H1 (cell line): ENCODE results near the gene DDX59. TPM values are rescaled to one million over a fixed set of nuclear protein-coding genes. Genes with fewer than 3 reads are reported as not detected.

ENCODE experiments used
- CEBPB ChIP-seq: IDR thresholded peaks from 2 replicates; pipeline ENCODE4 v1.6.1; 2012; ENCODE audit warnings: low read depth, low read length
- RAD21 ChIP-seq, 2 experiments: IDR thresholded peaks in 1 of 2; conservative IDR thresholded peaks in 1 of 2; 2 replicates each; pipeline ENCODE4 v1.6.1; 2011; ENCODE audit warnings: low read depth in 2 of 2, low read length in 2 of 2, improper control_type of control experiment in 1 of 2, inconsistent platforms in 1 of 2, mild to moderate bottlenecking in 1 of 2, moderate library complexity in 1 of 2
- TAF7 ChIP-seq: optimal IDR thresholded peaks from 2 replicates; pipeline ENCODE3; 2011; ENCODE audit warnings: low read depth, mild to moderate bottlenecking, inconsistent platforms, low read length, moderate library complexity, borderline replicate concordance
- YY1 ChIP-seq: IDR thresholded peaks from 2 replicates; pipeline ENCODE4 v1.6.1; 2011; ENCODE audit warnings: low read depth, mild to moderate bottlenecking, low read length
- polyA plus RNA-seq, 7 experiments: library from polyadenylated mRNA; depleted of rRNA in 3 of 7; stranded (reverse) in 5 of 7; unstranded in 2 of 7; fragments of >200 nt in 5 of 7; fragments of 200-250 nt in 2 of 7; gene quantifications; 1 replicate in 5 of 7; 2 replicates in 1 of 7; 4 replicates in 1 of 7; pipeline versions ENCODE4 v1.2.1 to v1.2.3, GENCODE V29; 2011 to 2013; ENCODE audit warnings: missing spikeins in 2 of 7, mixed read lengths in 2 of 7
- total RNA-seq: library from RNA; stranded (reverse); fragmentation: NEBNext Ultra II Directional; extraction: Animal tissue kit (Norgen Biotek cat#: 25700); gene quantifications from 2 replicates; pipeline ENCODE4 v1.2.1, GENCODE V29; 2021
- TF ChIP-seq, protein P1 (sequence below): fragments of 300-600 bp; sonication (generic); IDR thresholded peaks from 2 replicates; pipeline ENCODE4 v1.7.1; 2012; ENCODE audit warnings: low read length, moderate library complexity, mild to moderate bottlenecking, inconsistent platforms; ENCODE audit not compliant: insufficient replicate concordance

The DDX59 gene
- total and polyA plus RNA-seq, 2 of the 8 experiments (the other 6 are each of a cell fraction or from before 2014, with no cell fraction given), result 8.3 to 19.4 TPM

DNA sequence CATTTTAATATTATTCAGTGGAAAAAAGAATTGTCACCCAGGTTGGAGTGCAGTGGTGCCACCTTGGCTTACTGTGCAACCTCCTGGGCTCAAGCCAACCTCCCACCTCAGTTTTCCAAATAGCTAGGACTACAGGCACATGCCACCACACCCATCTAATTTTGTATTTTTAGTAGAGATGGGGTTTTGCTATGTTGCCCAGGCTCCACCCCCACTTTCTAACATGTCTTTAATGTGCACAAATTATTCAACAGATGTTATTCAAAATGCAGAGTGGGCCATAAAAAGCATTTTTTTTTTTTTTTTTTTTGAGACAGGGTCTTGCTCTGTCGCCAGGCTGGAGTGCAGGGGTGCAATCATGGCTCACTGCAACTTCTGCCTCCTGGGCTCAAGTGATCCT is 17.3 kb downstream of the DDX59 start (continued):
- TF ChIP-seq YY1, result no peak
- TF ChIP-seq, protein P1, sequence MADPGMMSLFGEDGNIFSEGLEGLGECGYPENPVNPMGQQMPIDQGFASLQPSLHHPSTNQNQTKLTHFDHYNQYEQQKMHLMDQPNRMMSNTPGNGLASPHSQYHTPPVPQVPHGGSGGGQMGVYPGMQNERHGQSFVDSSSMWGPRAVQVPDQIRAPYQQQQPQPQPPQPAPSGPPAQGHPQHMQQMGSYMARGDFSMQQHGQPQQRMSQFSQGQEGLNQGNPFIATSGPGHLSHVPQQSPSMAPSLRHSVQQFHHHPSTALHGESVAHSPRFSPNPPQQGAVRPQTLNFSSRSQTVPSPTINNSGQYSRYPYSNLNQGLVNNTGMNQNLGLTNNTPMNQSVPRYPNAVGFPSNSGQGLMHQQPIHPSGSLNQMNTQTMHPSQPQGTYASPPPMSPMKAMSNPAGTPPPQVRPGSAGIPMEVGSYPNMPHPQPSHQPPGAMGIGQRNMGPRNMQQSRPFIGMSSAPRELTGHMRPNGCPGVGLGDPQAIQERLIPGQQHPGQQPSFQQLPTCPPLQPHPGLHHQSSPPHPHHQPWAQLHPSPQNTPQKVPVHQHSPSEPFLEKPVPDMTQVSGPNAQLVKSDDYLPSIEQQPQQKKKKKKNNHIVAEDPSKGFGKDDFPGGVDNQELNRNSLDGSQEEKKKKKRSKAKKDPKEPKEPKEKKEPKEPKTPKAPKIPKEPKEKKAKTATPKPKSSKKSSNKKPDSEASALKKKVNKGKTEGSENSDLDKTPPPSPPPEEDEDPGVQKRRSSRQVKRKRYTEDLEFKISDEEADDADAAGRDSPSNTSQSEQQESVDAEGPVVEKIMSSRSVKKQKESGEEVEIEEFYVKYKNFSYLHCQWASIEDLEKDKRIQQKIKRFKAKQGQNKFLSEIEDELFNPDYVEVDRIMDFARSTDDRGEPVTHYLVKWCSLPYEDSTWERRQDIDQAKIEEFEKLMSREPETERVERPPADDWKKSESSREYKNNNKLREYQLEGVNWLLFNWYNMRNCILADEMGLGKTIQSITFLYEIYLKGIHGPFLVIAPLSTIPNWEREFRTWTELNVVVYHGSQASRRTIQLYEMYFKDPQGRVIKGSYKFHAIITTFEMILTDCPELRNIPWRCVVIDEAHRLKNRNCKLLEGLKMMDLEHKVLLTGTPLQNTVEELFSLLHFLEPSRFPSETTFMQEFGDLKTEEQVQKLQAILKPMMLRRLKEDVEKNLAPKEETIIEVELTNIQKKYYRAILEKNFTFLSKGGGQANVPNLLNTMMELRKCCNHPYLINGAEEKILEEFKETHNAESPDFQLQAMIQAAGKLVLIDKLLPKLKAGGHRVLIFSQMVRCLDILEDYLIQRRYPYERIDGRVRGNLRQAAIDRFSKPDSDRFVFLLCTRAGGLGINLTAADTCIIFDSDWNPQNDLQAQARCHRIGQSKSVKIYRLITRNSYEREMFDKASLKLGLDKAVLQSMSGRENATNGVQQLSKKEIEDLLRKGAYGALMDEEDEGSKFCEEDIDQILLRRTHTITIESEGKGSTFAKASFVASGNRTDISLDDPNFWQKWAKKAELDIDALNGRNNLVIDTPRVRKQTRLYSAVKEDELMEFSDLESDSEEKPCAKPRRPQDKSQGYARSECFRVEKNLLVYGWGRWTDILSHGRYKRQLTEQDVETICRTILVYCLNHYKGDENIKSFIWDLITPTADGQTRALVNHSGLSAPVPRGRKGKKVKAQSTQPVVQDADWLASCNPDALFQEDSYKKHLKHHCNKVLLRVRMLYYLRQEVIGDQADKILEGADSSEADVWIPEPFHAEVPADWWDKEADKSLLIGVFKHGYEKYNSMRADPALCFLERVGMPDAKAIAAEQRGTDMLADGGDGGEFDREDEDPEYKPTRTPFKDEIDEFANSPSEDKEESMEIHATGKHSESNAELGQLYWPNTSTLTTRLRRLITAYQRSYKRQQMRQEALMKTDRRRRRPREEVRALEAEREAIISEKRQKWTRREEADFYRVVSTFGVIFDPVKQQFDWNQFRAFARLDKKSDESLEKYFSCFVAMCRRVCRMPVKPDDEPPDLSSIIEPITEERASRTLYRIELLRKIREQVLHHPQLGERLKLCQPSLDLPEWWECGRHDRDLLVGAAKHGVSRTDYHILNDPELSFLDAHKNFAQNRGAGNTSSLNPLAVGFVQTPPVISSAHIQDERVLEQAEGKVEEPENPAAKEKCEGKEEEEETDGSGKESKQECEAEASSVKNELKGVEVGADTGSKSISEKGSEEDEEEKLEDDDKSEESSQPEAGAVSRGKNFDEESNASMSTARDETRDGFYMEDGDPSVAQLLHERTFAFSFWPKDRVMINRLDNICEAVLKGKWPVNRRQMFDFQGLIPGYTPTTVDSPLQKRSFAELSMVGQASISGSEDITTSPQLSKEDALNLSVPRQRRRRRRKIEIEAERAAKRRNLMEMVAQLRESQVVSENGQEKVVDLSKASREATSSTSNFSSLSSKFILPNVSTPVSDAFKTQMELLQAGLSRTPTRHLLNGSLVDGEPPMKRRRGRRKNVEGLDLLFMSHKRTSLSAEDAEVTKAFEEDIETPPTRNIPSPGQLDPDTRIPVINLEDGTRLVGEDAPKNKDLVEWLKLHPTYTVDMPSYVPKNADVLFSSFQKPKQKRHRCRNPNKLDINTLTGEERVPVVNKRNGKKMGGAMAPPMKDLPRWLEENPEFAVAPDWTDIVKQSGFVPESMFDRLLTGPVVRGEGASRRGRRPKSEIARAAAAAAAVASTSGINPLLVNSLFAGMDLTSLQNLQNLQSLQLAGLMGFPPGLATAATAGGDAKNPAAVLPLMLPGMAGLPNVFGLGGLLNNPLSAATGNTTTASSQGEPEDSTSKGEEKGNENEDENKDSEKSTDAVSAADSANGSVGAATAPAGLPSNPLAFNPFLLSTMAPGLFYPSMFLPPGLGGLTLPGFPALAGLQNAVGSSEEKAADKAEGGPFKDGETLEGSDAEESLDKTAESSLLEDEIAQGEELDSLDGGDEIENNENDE, result no peak
- TF ChIP-seq TAF7, result no peak
- TF ChIP-seq CEBPB, result no peak
- TF ChIP-seq RAD21 (IDR thresholded peaks at IDR 0.05 in 1 of 2, conservative IDR thresholded peaks at IDR 0.05 in 1 of 2; ENCODE audit: low read depth in 2 of 2, low read length in 2 of 2), result no peak
